NCI-H510A treated with DMSO at 0.1 percent for 48 hours (cell line): Measurements from ENCODE around the gene TBX19.

Experiments
- DNase-seq: peaks from one replicate; lab custom pipeline; 2025; lab: John Stamatoyannopoulos, UW

The TBX19 gene

GRCh38 chr1:168320800-168321450, 40.2 kb downstream of the TBX19 start:
- no peak for DNase-seq

DNA sequence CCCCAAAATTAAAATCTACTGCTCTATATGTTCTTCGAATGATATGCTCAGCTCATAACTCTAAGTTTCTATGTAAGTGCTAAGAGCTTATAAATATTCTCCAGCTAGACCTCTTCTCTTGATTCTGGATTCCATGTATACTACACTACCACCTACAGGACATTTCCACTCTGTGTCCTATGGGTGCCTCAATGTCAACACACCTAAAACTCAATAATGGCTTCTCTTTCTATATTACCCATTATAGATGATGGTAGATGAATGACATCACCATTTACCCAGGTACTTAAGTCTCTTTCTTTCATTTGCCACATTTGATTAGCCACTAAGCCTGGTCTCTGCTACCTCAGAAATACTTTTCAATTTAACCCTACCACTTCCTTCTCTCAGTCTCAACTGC, 41.3 kb downstream of the TBX19 start:
- peak; percentile 42 for DNase-seq

DNA sequence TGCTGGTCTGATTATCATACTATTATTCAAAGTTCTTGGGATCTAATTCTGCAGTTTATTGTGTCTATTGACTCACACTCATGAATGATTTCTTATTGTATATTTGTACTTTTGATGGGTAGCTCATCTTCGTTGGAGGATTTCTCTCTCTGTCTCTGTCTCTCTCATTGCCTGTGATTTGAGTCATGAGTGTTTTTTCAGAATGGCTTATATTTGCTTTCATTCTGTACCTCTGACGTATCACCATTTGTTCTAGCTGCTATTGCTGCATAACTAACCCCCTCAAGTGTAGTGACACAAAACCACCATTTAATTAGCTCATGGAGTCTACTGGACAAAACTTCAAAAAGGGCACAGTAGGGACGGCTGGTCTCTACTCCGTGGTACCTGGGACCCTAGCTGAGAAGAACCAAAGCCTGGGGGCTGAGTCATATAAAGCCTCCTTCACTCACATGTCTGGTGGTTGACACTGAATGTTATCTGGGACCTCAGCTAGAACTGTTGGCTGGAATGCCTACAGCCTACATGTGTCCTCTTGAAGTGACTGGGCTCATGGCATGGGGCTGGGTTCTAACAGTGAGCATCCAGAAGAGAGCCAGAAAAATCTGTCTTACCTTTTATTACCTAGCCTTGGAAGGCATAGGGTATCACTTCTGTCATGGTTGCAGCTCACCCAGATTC, 44.2 kb downstream of the TBX19 start:
- no peak for DNase-seq

DNA sequence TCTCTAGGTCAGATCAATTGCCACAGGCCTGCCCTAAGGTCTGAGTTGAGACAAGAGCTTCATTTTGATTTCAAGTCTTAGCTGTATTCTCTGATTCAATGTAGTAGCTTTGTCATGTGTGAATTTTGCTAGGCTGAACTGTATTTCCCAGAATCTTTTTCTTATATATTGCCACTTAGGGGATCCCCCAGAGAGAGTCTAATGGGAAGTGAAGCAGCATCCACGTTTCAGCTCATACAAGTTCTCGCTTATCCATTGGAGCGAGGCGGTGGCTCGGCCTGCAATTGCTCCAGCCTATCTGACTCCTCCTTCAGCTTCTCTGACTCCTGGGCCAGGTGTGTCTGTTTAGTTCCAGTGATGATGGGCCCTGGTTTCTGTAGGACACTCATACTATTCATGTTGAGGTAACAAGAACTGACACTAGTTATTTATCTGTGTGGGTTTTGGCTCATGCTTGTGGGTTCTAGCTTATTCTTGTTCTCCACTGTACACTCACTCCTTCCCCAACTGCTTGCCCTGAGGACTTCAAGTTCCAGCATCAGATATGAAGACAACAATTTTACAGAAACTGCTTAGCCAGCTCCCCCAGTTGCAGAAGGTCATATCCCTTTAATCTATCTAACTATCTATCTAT, 48.2 kb downstream of the TBX19 start:
- DNase-seq, result no peak

- no peak for DNase-seq
These were observed 49.6 kb downstream of the TBX19 start for GRCh38 chr1:168330285-168330684.

GRCh38 chr1:168331569-168331968, 50.9 kb downstream of the TBX19 start:
- no peak for DNase-seq

DNA sequence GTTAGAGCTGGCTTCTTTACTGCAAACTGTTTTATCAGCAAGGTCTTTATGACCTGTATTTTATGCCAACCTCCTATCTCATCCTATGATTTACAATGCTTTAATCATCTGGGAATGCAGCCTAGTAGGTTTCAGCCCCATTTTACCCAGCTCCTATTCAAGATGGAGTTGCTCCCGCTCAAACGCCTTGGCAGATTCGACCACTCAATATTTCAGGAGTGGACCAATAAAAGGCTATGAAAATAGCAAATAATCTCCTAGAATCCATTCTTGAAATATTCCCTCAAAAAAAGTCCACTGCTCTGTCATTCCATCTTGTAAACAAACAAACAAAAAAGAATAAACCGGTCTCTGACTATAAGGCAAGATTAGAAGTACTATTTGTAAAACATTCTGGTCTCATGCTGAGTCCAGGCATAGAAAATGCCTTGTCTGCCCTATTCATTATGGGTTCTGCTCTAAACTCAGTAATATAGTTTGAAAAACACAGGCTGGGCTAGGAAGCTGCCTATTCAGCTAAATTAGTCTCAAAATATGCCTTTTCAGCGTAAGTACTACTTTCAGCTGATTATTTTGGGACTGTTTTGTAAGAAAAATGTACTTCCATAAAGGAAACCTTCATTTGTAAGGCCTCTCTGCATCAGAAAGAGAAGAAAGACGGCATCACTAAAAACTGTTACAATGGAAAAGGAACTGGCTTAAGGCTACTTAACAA, 53.0 kb downstream of the TBX19 start:
- DNase-seq, result no peak

- no peak for DNase-seq
These were observed 54.8 kb downstream of the TBX19 start for GRCh38 chr1:168335500-168335899.

GRCh38 chr1:168338589-168339503, 58.2 kb downstream of the TBX19 start:
- no peak for DNase-seq

- no peak for DNase-seq
These were observed 60.3 kb downstream of the TBX19 start for GRCh38 chr1:168340781-168341482.

- DNase-seq, result no peak
These were observed 60.9 kb downstream of the TBX19 start for GRCh38 chr1:168341483-168341975.

DNA sequence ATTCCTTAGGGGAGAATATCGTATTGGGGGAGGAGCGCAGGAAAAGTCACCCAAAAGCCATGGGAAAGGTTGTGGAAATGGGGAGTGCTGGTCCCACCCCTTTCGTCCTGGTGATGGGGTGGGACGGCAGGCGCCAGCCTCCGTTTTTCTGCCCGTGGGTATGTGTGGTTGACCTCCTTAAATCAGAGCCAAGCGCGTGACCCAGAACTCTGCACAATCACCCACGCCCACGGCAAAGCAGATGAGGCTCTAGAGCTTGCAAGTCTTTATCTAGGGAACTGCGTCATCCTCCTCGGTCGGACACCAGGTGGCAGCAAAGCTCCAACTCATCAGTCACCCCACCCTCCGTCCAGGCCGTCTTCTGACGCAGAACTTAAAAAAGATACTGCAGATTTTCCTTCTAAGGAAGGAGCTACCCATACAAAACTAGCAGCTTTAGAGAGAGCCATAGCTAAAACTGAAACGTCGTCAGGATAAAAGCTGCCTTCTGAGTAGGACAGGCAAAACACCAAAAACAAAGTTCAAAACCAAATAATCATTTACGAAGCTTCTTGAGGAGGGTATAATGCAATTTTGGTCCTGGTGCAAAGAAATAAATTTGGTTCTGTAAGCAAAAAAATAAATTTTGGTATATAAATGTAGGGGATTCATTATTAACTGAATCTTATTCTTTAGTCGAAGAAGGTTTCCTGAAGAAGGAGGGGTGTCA, 62.0 kb downstream of the TBX19 start:
- DNase-seq, result peak; percentile 83

DNA sequence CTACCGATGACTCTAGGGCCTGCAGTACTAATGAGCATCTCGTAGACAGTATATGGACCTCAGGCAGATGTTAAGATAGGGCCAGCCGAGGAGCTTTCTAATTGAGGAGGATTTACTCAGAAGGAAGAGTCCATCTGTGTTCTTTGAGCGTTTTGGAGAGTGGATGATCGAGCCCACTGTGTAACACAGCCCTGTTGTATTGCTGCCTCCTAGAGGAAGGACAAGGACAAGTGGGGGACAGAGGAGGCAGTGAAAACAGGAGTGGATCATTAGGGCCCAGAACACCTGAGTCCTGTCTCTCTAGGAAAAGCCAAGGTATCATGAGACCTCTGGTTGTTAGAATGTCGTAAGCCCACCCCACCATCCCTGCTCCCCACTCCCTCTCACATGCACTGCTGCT, 62.9 kb downstream of the TBX19 start:
- DNase-seq, result no peak

- no peak for DNase-seq
These were observed 63.8 kb downstream of the TBX19 start for GRCh38 chr1:168344517-168344916.

DNA sequence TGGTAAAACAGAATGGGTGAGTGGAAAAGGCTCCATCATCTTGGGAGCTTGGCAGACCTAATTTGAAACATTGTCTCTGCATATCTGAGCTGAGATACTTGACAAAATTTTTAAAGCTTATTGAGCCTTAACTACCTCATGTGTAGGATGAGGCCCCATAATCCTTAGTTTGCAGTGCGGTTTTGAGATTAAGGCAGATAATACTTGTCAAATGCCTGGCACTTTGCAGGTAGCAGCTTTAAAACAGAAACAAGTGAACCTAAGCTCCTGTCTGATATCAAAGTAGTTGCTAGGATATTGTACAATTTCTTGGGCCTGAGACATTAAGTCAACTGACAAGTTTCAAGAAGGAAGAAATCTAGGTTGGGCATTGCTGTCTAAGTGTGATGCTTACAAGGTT, 65.3 kb downstream of the TBX19 start:
- DNase-seq, result no peak

DNA sequence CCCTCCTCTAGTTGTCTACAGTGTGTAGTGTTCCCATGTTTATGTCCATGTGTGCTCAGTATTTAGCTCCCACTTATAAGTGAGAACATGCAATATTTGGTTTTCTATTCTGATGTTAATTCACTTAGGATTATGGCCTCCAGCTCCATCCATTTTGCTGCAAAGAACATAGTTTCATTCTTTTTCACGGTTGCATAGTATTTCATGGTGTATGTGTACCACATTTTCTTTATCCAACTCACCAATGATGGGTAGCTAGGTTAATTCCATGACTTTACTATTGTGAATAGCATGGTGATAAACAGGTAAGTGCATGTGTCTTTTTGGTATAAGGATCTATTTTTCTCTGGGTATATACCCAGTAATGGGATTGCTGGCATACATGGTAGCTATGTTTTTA, 67.0 kb downstream of the TBX19 start:
- no peak for DNase-seq

GRCh38 chr1:168348146-168348709, 67.6 kb downstream of the TBX19 start:
- no peak for DNase-seq

- DNase-seq, result peak; percentile 30
These were observed 73.9 kb downstream of the TBX19 start for GRCh38 chr1:168354335-168355269.
